ENCODE results near the gene MYO5C.

MYO5C gene

GRCh38 chr15:52148403-52148802 lies 147.2 kb downstream of the MYO5C start:
- H3K79me2 ChIP-seq (ENCODE audit: low read length): no peaks in the 10 kb centered on the region
- H3K36me3 ChIP-seq (replicated peaks; ENCODE audit: low read depth, low read length): peaks cover 45% of the 10 kb centered on the region

GRCh38 chr15:52146776-52147175 lies 148.8 kb downstream of the MYO5C start:
- Histone ChIP-seq H3K27ac (ENCODE audit: low read length) (no peak overlapping the region), H4K20me1 (ENCODE audit: insufficient read depth, low read length) (no peaks in the 10 kb centered on the region), H3K4me1 (ENCODE audit: low read length) (no peaks in the 10 kb centered on the region), H2AFZ (ENCODE audit: low read depth, low read length) (no peak overlapping the region), H3K36me3 (replicated peaks; ENCODE audit: low read depth, low read length) (peaks cover 44% of the 10 kb centered on the region), H3K27me3 (ENCODE audit: low read depth, low read length) (no peaks in the 10 kb centered on the region), H3K9me3 (ENCODE audit: insufficient read depth, low read length) (no peaks in the 10 kb centered on the region), H3K4me2 (ENCODE audit: low read length) (no peak overlapping the region), H3K9ac (ENCODE audit: low read length) (no peak overlapping the region), H3K4me3 (ENCODE audit: low read length) (no peak overlapping the region), H3K79me2 (ENCODE audit: low read length) (no peaks in the 10 kb centered on the region)
- TF ChIP-seq, protein P1, sequence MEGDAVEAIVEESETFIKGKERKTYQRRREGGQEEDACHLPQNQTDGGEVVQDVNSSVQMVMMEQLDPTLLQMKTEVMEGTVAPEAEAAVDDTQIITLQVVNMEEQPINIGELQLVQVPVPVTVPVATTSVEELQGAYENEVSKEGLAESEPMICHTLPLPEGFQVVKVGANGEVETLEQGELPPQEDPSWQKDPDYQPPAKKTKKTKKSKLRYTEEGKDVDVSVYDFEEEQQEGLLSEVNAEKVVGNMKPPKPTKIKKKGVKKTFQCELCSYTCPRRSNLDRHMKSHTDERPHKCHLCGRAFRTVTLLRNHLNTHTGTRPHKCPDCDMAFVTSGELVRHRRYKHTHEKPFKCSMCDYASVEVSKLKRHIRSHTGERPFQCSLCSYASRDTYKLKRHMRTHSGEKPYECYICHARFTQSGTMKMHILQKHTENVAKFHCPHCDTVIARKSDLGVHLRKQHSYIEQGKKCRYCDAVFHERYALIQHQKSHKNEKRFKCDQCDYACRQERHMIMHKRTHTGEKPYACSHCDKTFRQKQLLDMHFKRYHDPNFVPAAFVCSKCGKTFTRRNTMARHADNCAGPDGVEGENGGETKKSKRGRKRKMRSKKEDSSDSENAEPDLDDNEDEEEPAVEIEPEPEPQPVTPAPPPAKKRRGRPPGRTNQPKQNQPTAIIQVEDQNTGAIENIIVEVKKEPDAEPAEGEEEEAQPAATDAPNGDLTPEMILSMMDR (IDR thresholded peaks at IDR 0.05; ENCODE audit: low read depth, low read length): no peak
- TF ChIP-seq EZH2phosphoT487 (IDR thresholded peaks at IDR 0.05; ENCODE audit: low read depth): no peak

More at GRCh38 chr15:52148403-52148802, 147.2 kb downstream of the MYO5C start:
- no peak overlapping the region for H3K4me3 ChIP-seq (ENCODE audit: low read length)
- no peaks in the 10 kb centered on the region for H3K4me1 ChIP-seq (ENCODE audit: low read length)
- no peak overlapping the region for H2AFZ ChIP-seq (ENCODE audit: low read depth, low read length)
- H3K27me3 ChIP-seq (ENCODE audit: low read depth, low read length): no peaks in the 10 kb centered on the region
- no peak overlapping the region for H3K4me2 ChIP-seq (ENCODE audit: low read length)
- H4K20me1 ChIP-seq (ENCODE audit: insufficient read depth, low read length): no peaks in the 10 kb centered on the region
- no peak overlapping the region for H3K27ac ChIP-seq (ENCODE audit: low read length)
- no peak overlapping the region for H3K9ac ChIP-seq (ENCODE audit: low read length)
- no peaks in the 10 kb centered on the region for H3K9me3 ChIP-seq (ENCODE audit: insufficient read depth, low read length)
- no peak for TF ChIP-seq EZH2phosphoT487 (IDR thresholded peaks at IDR 0.05; ENCODE audit: low read depth)
- TF ChIP-seq, protein P1 (IDR thresholded peaks at IDR 0.05; ENCODE audit: low read depth, low read length): no peak

DNA sequence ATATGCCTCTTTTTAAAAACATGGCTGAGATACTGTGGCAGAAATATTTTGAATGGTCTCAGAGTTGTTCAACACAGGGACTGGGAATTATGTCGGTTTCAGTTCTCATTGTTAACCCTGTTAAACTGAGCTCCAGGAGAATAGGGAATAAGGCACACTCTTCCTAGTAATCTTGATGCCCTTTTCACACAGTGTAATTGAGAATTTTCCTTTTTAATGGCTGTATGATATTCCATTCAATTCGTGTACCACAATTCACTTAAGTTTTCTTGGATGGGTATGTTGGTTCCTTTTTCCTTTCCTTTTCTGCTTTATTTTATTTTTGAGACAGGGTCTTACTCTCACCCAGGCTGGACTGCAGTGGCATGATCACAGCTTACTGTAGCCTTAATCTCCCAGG lies 149.3 kb downstream of the MYO5C start:
- Histone ChIP-seq H2AFZ (ENCODE audit: low read depth, low read length) (no peak overlapping the region), H3K4me1 (ENCODE audit: low read length) (no peaks in the 10 kb centered on the region), H4K20me1 (ENCODE audit: insufficient read depth, low read length) (no peaks in the 10 kb centered on the region), H3K9me3 (ENCODE audit: insufficient read depth, low read length) (no peaks in the 10 kb centered on the region), H3K9ac (ENCODE audit: low read length) (no peak overlapping the region), H3K79me2 (ENCODE audit: low read length) (no peaks in the 10 kb centered on the region), H3K4me3 (ENCODE audit: low read length) (no peak overlapping the region), H3K36me3 (replicated peaks; ENCODE audit: low read depth, low read length) (peaks cover 44% of the 10 kb centered on the region), H3K27me3 (ENCODE audit: low read depth, low read length) (no peaks in the 10 kb centered on the region), H3K27ac (ENCODE audit: low read length) (no peak overlapping the region), H3K4me2 (ENCODE audit: low read length) (no peak overlapping the region)
- no peak for TF ChIP-seq EZH2phosphoT487 (IDR thresholded peaks at IDR 0.05; ENCODE audit: low read depth)
- TF ChIP-seq, protein P1 (IDR thresholded peaks at IDR 0.05; ENCODE audit: low read depth, low read length): no peak

GRCh38 chr15:52144656-52145178 lies 150.9 kb downstream of the MYO5C start:
- Histone ChIP-seq H3K4me1 (ENCODE audit: low read length) (peaks cover under 1% of the 10 kb centered on the region), H3K4me2 (ENCODE audit: low read length) (no peak overlapping the region), H2AFZ (ENCODE audit: low read depth, low read length) (no peak overlapping the region), H3K36me3 (replicated peaks; ENCODE audit: low read depth, low read length) (peaks cover 37% of the 10 kb centered on the region), H3K27me3 (ENCODE audit: low read depth, low read length) (no peaks in the 10 kb centered on the region), H3K27ac (ENCODE audit: low read length) (no peak overlapping the region), H4K20me1 (ENCODE audit: insufficient read depth, low read length) (no peaks in the 10 kb centered on the region), H3K9ac (ENCODE audit: low read length) (no peak overlapping the region), H3K4me3 (ENCODE audit: low read length) (no peak overlapping the region), H3K9me3 (ENCODE audit: insufficient read depth, low read length) (no peaks in the 10 kb centered on the region), H3K79me2 (ENCODE audit: low read length) (no peaks in the 10 kb centered on the region)
- TF ChIP-seq EZH2phosphoT487 (IDR thresholded peaks at IDR 0.05; ENCODE audit: low read depth): no peak
- TF ChIP-seq, protein P1 (IDR thresholded peaks at IDR 0.05; ENCODE audit: low read depth, low read length): no peak

All from OCI-LY3 (cell line).